ENCODE results near the gene GYS2. TPM values are rescaled to one million over a fixed set of nuclear protein-coding genes. Genes with fewer than 3 reads are reported as not detected.

Gene GYS2
- total RNA-seq, 1 donor from 2014 or later = not detected

DNA sequence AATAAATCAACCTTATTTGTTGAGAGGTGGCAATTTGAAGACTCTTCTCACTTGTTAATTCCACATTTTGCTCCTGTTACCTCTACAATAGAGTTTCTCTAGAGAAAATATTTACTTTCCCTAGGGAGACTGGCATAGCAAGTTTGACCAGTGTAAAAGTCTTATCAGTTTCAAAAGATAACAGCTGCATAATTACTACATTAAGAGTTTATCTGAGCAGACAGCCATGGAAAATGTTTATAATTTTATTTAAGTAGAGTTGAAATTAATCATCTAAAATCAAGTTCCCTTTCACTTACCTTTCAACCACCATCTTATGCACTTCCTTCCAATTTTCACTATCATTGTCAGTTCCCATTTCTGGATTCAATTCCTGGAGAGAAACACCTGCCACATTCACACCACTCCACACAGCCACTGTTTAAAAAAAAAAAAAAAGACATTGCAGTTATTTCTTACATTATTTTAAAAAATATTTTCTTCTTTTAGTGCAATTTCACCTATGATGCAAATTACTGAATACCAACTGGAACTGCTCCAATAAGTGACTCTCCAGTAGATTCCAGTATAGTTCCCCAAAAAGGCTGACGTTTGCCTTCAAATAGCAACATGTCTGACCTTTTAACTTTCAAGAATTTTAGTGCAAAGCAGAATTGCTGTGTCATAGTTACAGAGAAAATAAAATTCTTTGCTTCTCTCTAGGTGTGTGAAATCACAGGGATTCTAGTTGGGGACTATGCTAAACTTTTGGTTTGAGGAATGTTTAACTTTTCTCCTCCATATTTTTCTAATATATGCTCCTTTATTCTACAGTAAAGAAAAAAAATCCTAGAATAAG lies 33.6 kb upstream of the GYS2 start:
- TF ChIP-seq, protein P1, sequence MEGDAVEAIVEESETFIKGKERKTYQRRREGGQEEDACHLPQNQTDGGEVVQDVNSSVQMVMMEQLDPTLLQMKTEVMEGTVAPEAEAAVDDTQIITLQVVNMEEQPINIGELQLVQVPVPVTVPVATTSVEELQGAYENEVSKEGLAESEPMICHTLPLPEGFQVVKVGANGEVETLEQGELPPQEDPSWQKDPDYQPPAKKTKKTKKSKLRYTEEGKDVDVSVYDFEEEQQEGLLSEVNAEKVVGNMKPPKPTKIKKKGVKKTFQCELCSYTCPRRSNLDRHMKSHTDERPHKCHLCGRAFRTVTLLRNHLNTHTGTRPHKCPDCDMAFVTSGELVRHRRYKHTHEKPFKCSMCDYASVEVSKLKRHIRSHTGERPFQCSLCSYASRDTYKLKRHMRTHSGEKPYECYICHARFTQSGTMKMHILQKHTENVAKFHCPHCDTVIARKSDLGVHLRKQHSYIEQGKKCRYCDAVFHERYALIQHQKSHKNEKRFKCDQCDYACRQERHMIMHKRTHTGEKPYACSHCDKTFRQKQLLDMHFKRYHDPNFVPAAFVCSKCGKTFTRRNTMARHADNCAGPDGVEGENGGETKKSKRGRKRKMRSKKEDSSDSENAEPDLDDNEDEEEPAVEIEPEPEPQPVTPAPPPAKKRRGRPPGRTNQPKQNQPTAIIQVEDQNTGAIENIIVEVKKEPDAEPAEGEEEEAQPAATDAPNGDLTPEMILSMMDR (IDR thresholded peaks at IDR 0.05) = no peak
- no peak overlapping the region for H3K4me3 Mint-ChIP-seq (ENCODE audit: unreplicated experiment)
- H3K27ac Mint-ChIP-seq (ENCODE audit: unreplicated experiment) = peak overlapping the region; percentile 52
- DNase-seq (ENCODE audit: low spot score) = no peak
- no peaks in the 10 kb centered on the region for H3K9me3 Mint-ChIP-seq (ENCODE audit: low read depth)
- peaks cover 30% of the 10 kb centered on the region for H3K4me1 Mint-ChIP-seq (ENCODE audit: low read depth)
- H3K36me3 Mint-ChIP-seq (ENCODE audit: low read depth) = peaks cover 51% of the 10 kb centered on the region
- H3K27me3 Mint-ChIP-seq (ENCODE audit: low read depth) = no peaks in the 10 kb centered on the region

DNA sequence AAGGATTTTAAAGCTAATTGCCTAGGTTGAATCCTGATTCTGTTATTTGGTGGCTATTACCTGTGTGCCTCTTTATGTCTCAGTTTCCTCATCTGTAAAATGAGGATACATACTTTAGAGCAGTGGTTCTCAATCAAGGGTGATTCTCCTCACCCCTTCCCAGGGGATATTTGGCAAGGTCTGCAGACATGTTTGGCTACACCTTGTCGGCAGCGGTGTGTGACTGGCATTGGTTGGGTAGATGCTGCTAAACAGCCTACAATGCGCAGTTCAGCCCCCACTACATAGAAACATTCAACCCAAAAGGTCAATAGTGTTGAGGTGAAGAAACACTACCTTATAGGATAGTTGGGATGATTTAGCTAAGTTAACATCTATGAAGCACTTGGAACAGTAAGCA lies 29.6 kb upstream of the GYS2 start:
- Mint-ChIP-seq H3K27ac (ENCODE audit: unreplicated experiment) (no peak overlapping the region), H3K4me1 (ENCODE audit: low read depth) (peaks cover 12% of the 10 kb centered on the region), H3K9me3 (ENCODE audit: low read depth) (peaks cover 3% of the 10 kb centered on the region), H3K4me3 (ENCODE audit: unreplicated experiment) (no peak overlapping the region), H3K27me3 (ENCODE audit: low read depth) (no peaks in the 10 kb centered on the region), H3K36me3 (ENCODE audit: low read depth) (peaks cover 35% of the 10 kb centered on the region)
- no peak for DNase-seq (ENCODE audit: low spot score)
- TF ChIP-seq, protein P1 (IDR thresholded peaks at IDR 0.05) = no peak

DNA sequence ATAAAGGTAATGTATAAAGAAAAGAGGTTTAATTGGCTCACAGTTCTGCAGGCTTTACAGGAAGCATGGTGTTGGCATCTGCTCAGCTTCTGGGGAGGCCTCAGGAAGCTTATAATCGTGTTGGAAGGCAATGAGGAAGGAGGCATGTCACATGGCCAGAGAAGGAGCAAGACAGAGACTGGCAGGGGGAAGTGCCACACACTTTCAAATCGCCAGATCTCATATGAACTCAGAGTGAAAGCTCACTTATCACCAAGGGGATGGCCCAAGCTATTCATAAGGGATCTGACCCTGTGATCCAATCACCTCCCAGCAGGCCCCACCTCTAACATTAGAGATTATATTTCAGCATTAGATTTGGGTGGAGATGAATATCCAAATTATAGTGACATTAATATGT lies 26.7 kb upstream of the GYS2 start:
- H3K9me3 Mint-ChIP-seq (ENCODE audit: low read depth) = peaks cover 6% of the 10 kb centered on the region
- no peaks in the 10 kb centered on the region for H3K27me3 Mint-ChIP-seq (ENCODE audit: low read depth)

DNA sequence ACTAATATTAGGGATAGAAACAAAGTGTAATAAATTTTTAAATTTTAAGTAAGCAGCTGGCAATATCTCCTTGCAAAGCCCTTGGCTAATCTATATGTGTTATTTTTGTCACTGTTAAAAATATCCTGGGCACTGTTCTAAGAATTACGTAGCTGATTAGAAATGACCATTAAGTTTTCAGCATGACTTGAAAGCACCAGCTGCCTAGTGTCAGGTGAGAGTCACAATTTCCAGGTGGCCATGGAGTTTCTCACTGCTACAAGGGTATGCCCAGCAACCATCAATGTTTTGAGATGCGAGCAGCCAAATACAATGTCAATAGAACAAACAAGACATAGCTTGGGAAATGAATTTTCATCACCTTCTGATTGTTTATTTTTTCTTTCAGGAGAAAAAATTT lies 23.3 kb upstream of the GYS2 start:
- TF ChIP-seq, protein P1 (IDR thresholded peaks at IDR 0.05) = no peak
- Mint-ChIP-seq H3K4me1 (ENCODE audit: low read depth) (no peaks in the 10 kb centered on the region), H3K27ac (ENCODE audit: unreplicated experiment) (no peak overlapping the region), H3K9me3 (ENCODE audit: low read depth) (peaks cover 20% of the 10 kb centered on the region), H3K4me3 (ENCODE audit: unreplicated experiment) (no peak overlapping the region), H3K36me3 (ENCODE audit: low read depth) (peaks cover 12% of the 10 kb centered on the region), H3K27me3 (ENCODE audit: low read depth) (no peaks in the 10 kb centered on the region)
- DNase-seq (ENCODE audit: low spot score) = no peak

More for the DNA sequence above, 26.7 kb upstream of the GYS2 start:
- no peak for DNase-seq (ENCODE audit: low spot score)
- H3K4me1 Mint-ChIP-seq (ENCODE audit: low read depth) = no peaks in the 10 kb centered on the region
- TF ChIP-seq, protein P1 (IDR thresholded peaks at IDR 0.05) = no peak
- no peak overlapping the region for H3K4me3 Mint-ChIP-seq (ENCODE audit: unreplicated experiment)
- no peak overlapping the region for H3K27ac Mint-ChIP-seq (ENCODE audit: unreplicated experiment)
- H3K36me3 Mint-ChIP-seq (ENCODE audit: low read depth) = peaks cover 22% of the 10 kb centered on the region

DNA sequence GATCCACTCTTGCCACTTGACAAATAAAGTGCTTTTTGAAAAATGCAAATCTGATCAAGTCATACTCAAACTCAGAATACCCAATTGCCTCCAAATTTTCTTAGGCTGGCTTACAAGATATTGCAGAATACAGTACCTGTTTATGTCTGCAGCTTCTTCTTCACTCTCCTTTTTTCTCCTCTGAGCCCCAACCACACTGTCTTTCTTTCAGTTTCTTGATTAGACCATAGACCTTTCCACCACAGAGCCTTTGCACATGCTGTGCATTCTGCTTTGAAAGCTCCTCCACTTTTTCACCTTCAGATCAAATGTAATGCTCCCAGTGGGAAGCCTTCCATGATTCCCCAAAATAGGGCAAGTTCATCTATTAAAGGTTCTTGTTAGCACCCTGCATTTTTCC lies 13.9 kb upstream of the GYS2 start:
- TF ChIP-seq, protein P1 (IDR thresholded peaks at IDR 0.05) = no peak
- Mint-ChIP-seq H3K27me3 (ENCODE audit: low read depth) (peaks cover 2% of the 10 kb centered on the region), H3K4me3 (ENCODE audit: unreplicated experiment) (no peak overlapping the region), H3K9me3 (ENCODE audit: low read depth) (peaks cover 5% of the 10 kb centered on the region), H3K4me1 (ENCODE audit: low read depth) (peaks cover 7% of the 10 kb centered on the region), H3K36me3 (ENCODE audit: low read depth) (peaks cover 1% of the 10 kb centered on the region), H3K27ac (ENCODE audit: unreplicated experiment) (no peak overlapping the region)
- DNase-seq (ENCODE audit: low spot score) = no peak
